Stimulated activated CD8-positive, alpha-beta memory T cell treated with anti-CD3 and anti-CD28 coated beads, Interleukin-15, amount 100 ng/mL, for 1 hour (primary cell): ENCODE measurements around the gene CXCL3.

Experiments used
- DNase-seq: peaks from one replicate; pipeline ENCODE4 v3.0.0-alpha.2; 2020; ENCODE audit warnings: low read depth

Gene CXCL3

GRCh38 chr4:74055498-74055897, 17.0 kb upstream of the CXCL3 start:
- DNase-seq = no peak

GRCh38 chr4:74055096-74055495, 16.6 kb upstream of the CXCL3 start:
- no peak for DNase-seq

- no peak for DNase-seq
Observed at GRCh38 chr4:74054483-74055047, 16.1 kb upstream of the CXCL3 start.

GRCh38 chr4:74047152-74047551, 8.7 kb upstream of the CXCL3 start:
- DNase-seq = no peak

GRCh38 chr4:74045772-74046171, 7.3 kb upstream of the CXCL3 start:
- DNase-seq = no peak

GRCh38 chr4:74045247-74045646, 6.8 kb upstream of the CXCL3 start:
- DNase-seq = no peak

- no peak for DNase-seq
Observed at GRCh38 chr4:74044677-74045076, 6.2 kb upstream of the CXCL3 start.

- DNase-seq = no peak
Observed at GRCh38 chr4:74042681-74043080, 4.2 kb upstream of the CXCL3 start.

- no peak for DNase-seq
Observed at GRCh38 chr4:74041418-74041817, 2.9 kb upstream of the CXCL3 start.

- no peak for DNase-seq
Observed at GRCh38 chr4:74039315-74039763, 850 bp upstream of the CXCL3 start.

- DNase-seq = no peak
Observed at GRCh38 chr4:74038086-74038424, 434 bp downstream of the CXCL3 start.

GRCh38 chr4:74037076-74037955, 1.2 kb downstream of the CXCL3 start:
- no peak for DNase-seq

- DNase-seq = no peak
Observed at GRCh38 chr4:74033739-74034138, 4.8 kb downstream of the CXCL3 start.

- DNase-seq = no peak
Observed at GRCh38 chr4:74032064-74032463, 6.4 kb downstream of the CXCL3 start.

GRCh38 chr4:74031576-74031975, 6.9 kb downstream of the CXCL3 start:
- DNase-seq = no peak

- DNase-seq = no peak
Observed at GRCh38 chr4:74030285-74030684, 8.2 kb downstream of the CXCL3 start.

GRCh38 chr4:74028504-74028903, 10.0 kb downstream of the CXCL3 start:
- no peak for DNase-seq

- DNase-seq = no peak
Observed at GRCh38 chr4:74023709-74024108, 14.8 kb downstream of the CXCL3 start.

- no peak for DNase-seq
Observed at GRCh38 chr4:74021601-74022000, 16.9 kb downstream of the CXCL3 start.

- DNase-seq = no peak
Observed at GRCh38 chr4:74018771-74019170, 19.7 kb downstream of the CXCL3 start.

- no peak for DNase-seq
Observed at GRCh38 chr4:74018116-74018515, 20.4 kb downstream of the CXCL3 start.

- no peak for DNase-seq
Observed at GRCh38 chr4:74016068-74016467, 22.4 kb downstream of the CXCL3 start.

- no peak for DNase-seq
Observed at GRCh38 chr4:74015126-74015780, 23.2 kb downstream of the CXCL3 start.
